Endothelial cell of umbilical vein (primary cell): Measurements from ENCODE around the gene JAG2. TPM values are rescaled to one million over a fixed set of nuclear protein-coding genes. Genes with fewer than 3 reads are reported as not detected.

Source experiments
- BruUV-seq: library from RNA; stranded (reverse); fragments of 400-500 nt; replicated peaks from 2 replicates; lab custom pipeline; 2021; lab: Mats Ljungman, UMichigan
- CTCF ChIA-PET: fragments of 300-600, 350-600 bp; sonication (Branson Sonifier 250); formaldehyde crosslinking; loops from one replicate; lab custom pipeline; 2021; ENCODE audit warnings: antibody characterized with exemption, inconsistent platforms; lab: Charles Lee
- POLR2A ChIA-PET: fragments of 300-600, 350-600 bp; sonication (Branson Sonifier 250); formaldehyde crosslinking; loops from one replicate; lab custom pipeline; 2021; ENCODE audit warnings: antibody characterized with exemption, inconsistent platforms; lab: Charles Lee
- DNase-seq: peaks from one replicate; pipeline ENCODE4 v3.0.0-alpha.2; 2011; ENCODE audit warnings: low read depth, low spot score
- FAIRE-seq: peaks from 2 replicates; lab custom pipeline; 2011; peaks lifted over from hg19 to GRCh38; lab: Jason Lieb, UNC
- H2AFZ ChIP-seq: 2 replicates; pipeline ENCODE4 v1.6.0; 2012; ENCODE audit warnings: low read depth, low read length, control low read depth, inconsistent platforms
- H3K27ac ChIP-seq: 2 replicates; pipeline ENCODE4 v1.5.1; 2011; ENCODE audit warnings: low read depth, mild to moderate bottlenecking, control low read depth, low read length, moderate library complexity; ENCODE audit not compliant: insufficient read depth
- H3K27me3 ChIP-seq, 2 experiments: 2 replicates each; pipeline versions ENCODE4 v1.6.0 to v1.6.1; 2011; ENCODE audit warnings: low read length in 2 of 2, mixed read lengths in 1 of 2; ENCODE audit not compliant: control insufficient read depth in 2 of 2, insufficient read depth in 2 of 2
- H3K36me3 ChIP-seq, 2 experiments: 2 replicates in 1 of 2; 3 replicates in 1 of 2; pipeline ENCODE4 v1.5.1; 2011; ENCODE audit warnings: low read length in 2 of 2, mild to moderate bottlenecking in 1 of 2, moderate library complexity in 1 of 2; ENCODE audit not compliant: control insufficient read depth in 2 of 2, insufficient read depth in 2 of 2; ENCODE audit errors: extremely low read depth in 1 of 2
- H3K4me1 ChIP-seq: 3 replicates; pipeline ENCODE4 v1.5.1; 2011; ENCODE audit warnings: mild to moderate bottlenecking, low read length; ENCODE audit not compliant: control insufficient read depth, insufficient read depth; ENCODE audit errors: extremely low read depth
- H3K4me2 ChIP-seq: 2 replicates; pipeline ENCODE4 v1.6.1; 2011; ENCODE audit warnings: low read length, control low read depth, mixed read lengths; ENCODE audit not compliant: insufficient read depth
- H3K4me3 ChIP-seq, 3 experiments: fragments of 200-600 bp in 1 of 3; sonication (generic), shearing (Covaris generic) in 1 of 3; replicated peaks in 1 of 3; 2 replicates each; pipeline ENCODE4 v1.5.1; 2011 to 2016; ENCODE audit warnings: control low read depth in 3 of 3, low read length in 3 of 3, mild to moderate bottlenecking in 2 of 3, inconsistent platforms in 1 of 3, low read depth in 1 of 3, moderate library complexity in 1 of 3; ENCODE audit not compliant: insufficient read depth in 1 of 3
- H3K79me2 ChIP-seq: 2 replicates; pipeline ENCODE4 v1.6.0; 2012; ENCODE audit warnings: low read length, inconsistent platforms; ENCODE audit not compliant: control insufficient read depth, insufficient read depth
- H3K9ac ChIP-seq: replicated peaks from 2 replicates; pipeline ENCODE3; 2011; ENCODE audit warnings: low read length, control low read depth; ENCODE audit not compliant: insufficient read depth; ENCODE audit errors: extremely low read depth
- H3K9me1 ChIP-seq: replicated peaks from 3 replicates; pipeline ENCODE4 v1.6.0; 2011; ENCODE audit warnings: mild to moderate bottlenecking, low read length; ENCODE audit not compliant: control insufficient read depth, insufficient read depth; ENCODE audit errors: extremely low read depth
- H3K9me3 ChIP-seq: replicated peaks from 2 replicates; pipeline ENCODE4 v1.5.1; 2012; ENCODE audit warnings: low read length, inconsistent platforms; ENCODE audit not compliant: control insufficient read depth, insufficient read depth
- H4K20me1 ChIP-seq: replicated peaks from 2 replicates; pipeline ENCODE3; 2011; ENCODE audit warnings: mild to moderate bottlenecking, low read length; ENCODE audit not compliant: control insufficient read depth, insufficient read depth; ENCODE audit errors: extremely low read depth
- EZH2 ChIP-seq: IDR thresholded peaks from 2 replicates; pipeline ENCODE4 v1.6.1; 2012; ENCODE audit warnings: borderline replicate concordance, low read depth, mild to moderate bottlenecking, moderate library complexity, low read length, inconsistent platforms; ENCODE audit not compliant: severe bottlenecking
- FOS ChIP-seq: IDR thresholded peaks from 2 replicates; pipeline ENCODE4 v1.6.1; 2011; ENCODE audit warnings: mild to moderate bottlenecking, low read length, moderate library complexity, borderline replicate concordance; ENCODE audit not compliant: insufficient read depth
- GATA2 ChIP-seq: IDR thresholded peaks from 2 replicates; pipeline ENCODE4 v1.7.0; 2011; ENCODE audit warnings: low read depth, mild to moderate bottlenecking, moderate library complexity, mixed read lengths, low read length; ENCODE audit not compliant: insufficient read length, insufficient read depth
- JUN ChIP-seq: IDR thresholded peaks from 2 replicates; pipeline ENCODE4 v1.6.1; 2011; ENCODE audit warnings: borderline replicate concordance, low read depth; ENCODE audit not compliant: insufficient read length, insufficient read depth
- MYC ChIP-seq: IDR thresholded peaks from one replicate; pipeline ENCODE4 v1.6.1; 2011; ENCODE audit warnings: mild to moderate bottlenecking, low read depth, low read length
- POLR2A ChIP-seq: IDR thresholded peaks from 2 replicates; pipeline ENCODE4 v1.6.1; 2012; ENCODE audit warnings: low read depth, mild to moderate bottlenecking, control low read depth, low read length
- POLR2AphosphoS5 ChIP-seq: IDR thresholded peaks from 2 replicates; pipeline ENCODE4 v1.6.1; 2012; ENCODE audit warnings: low read depth, mild to moderate bottlenecking, control low read depth, low read length, moderate library complexity; ENCODE audit not compliant: insufficient read depth
- dilution Hi-C: fragments of 300-500 bp; cut with MboI; formaldehyde crosslinking; loops from one replicate; pipeline ENCODE4 v1.15.0; 2019; ENCODE audit warnings: low sequenced_read_pairs; ENCODE audit not compliant: extremely low pct_ligation_motif_present
- intact Hi-C: fragments of 100-400 bp; cut with micrococcal nuclease; formaldehyde crosslinking; loops from one replicate; pipeline ENCODE4 v1.10.0; 2022
- polyA plus RNA-seq, 4 experiments: library from polyadenylated mRNA; depleted of rRNA in 3 of 4; stranded (reverse) in 3 of 4; unstranded in 1 of 4; fragments of >200 nt; gene quantifications; 2 replicates each; pipeline versions ENCODE4 v1.2.1 to v1.2.3, GENCODE V29; 2011 to 2012; ENCODE audit warnings: missing spikeins in 1 of 4
- total RNA-seq: library from RNA; stranded (reverse); gene quantifications from 2 replicates; pipeline ENCODE4 v1.2.3, GENCODE V29; 2021
- TF ChIP-seq, protein P1 (sequence below): IDR thresholded peaks from 2 replicates; pipeline ENCODE4 v1.6.1; 2011; ENCODE audit not compliant: insufficient read depth, insufficient read length
- TF ChIP-seq, protein P2 (sequence below), 2 donors: IDR thresholded peaks; 1 replicate in 1 of 2; 2 replicates in 1 of 2; pipeline ENCODE4 v1.5.1; 2011; ENCODE audit warnings: low read length in 2 of 2, mild to moderate bottlenecking in 2 of 2, moderate library complexity in 2 of 2, control low read depth in 1 of 2, inconsistent platforms in 1 of 2, low read depth in 1 of 2; ENCODE audit not compliant: insufficient read depth in 1 of 2; ENCODE audit errors: extremely low read depth in 1 of 2

Gene JAG2
- total and polyA plus RNA-seq, 2 donors (not counting 3 experiments of a cell fraction or from before 2014, with no cell fraction given): 105 to 128 TPM

DNA sequence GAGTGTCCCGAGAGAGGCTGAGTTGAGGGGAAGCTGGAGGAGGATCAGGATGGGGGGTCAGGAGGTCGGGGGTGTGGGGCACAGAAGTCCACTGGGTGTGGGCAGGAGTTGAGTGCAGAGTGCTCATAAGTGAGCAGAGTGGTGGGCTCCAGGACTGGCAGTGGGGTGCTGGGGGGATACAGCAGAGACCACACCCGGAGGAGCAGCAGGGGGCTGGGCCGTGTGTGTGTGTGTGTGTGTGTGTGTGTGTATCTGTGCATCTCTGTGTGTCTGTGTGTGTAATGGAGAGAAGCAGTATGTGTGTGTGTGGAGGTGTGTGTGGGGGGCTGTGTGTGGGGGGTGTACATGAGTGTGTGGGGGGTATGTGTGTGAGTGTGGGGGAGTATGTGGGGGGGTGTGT, 17.4 kb upstream of the JAG2 start:
- no peak overlapping the region for H3K9ac ChIP-seq
- peaks cover 2% of the 10 kb centered on the region for H3K9me3 ChIP-seq
- H3K9me1 ChIP-seq: no peaks in the 10 kb centered on the region
- ChIA-PET CTCF (interaction anchor here (1.1 to 1.7 kb wide), 2 partner anchors 8 to 17 kb away, joined by 3 to 6 read pairs; no protein-coding TSS in a partner anchor), POLR2A (no interaction called here)
- no TSS peak for BruUV-seq
- no peaks in the 10 kb centered on the region for H3K27me3 ChIP-seq
- H3K27ac ChIP-seq: no peak overlapping the region
- no peak overlapping the region for H3K4me3 ChIP-seq
- dilution Hi-C loops (no loop called here), intact Hi-C loops (no loop called here)
- no peak for DNase-seq
- H3K4me1 ChIP-seq: no peaks in the 10 kb centered on the region
- FAIRE-seq: no peak
- H3K36me3 ChIP-seq: no peaks in the 10 kb centered on the region
- no peak overlapping the region for H3K4me2 ChIP-seq
- H3K79me2 ChIP-seq: no peaks in the 10 kb centered on the region
- H2AFZ ChIP-seq: no peak overlapping the region
- TF ChIP-seq, protein P1, sequence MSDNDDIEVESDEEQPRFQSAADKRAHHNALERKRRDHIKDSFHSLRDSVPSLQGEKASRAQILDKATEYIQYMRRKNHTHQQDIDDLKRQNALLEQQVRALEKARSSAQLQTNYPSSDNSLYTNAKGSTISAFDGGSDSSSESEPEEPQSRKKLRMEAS: no peak
- TF ChIP-seq, protein P2, sequence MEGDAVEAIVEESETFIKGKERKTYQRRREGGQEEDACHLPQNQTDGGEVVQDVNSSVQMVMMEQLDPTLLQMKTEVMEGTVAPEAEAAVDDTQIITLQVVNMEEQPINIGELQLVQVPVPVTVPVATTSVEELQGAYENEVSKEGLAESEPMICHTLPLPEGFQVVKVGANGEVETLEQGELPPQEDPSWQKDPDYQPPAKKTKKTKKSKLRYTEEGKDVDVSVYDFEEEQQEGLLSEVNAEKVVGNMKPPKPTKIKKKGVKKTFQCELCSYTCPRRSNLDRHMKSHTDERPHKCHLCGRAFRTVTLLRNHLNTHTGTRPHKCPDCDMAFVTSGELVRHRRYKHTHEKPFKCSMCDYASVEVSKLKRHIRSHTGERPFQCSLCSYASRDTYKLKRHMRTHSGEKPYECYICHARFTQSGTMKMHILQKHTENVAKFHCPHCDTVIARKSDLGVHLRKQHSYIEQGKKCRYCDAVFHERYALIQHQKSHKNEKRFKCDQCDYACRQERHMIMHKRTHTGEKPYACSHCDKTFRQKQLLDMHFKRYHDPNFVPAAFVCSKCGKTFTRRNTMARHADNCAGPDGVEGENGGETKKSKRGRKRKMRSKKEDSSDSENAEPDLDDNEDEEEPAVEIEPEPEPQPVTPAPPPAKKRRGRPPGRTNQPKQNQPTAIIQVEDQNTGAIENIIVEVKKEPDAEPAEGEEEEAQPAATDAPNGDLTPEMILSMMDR (IDR thresholded peaks at IDR 0.05; ENCODE audit: extremely low read depth in 1 of 2, insufficient read depth in 1 of 2, low read depth in 1 of 2, low read length in 2 of 2): no peak
- TF ChIP-seq POLR2A (no peak), POLR2AphosphoS5 (no peak), FOS (no peak), MYC (no peak), GATA2 (no peak), JUN (no peak), EZH2 (no peak)
- no peaks in the 10 kb centered on the region for H4K20me1 ChIP-seq
